GM21367 (cell line): ENCODE results near the gene ARHGDIB.

Experiments used
- ATAC-seq: cut with Tn5 transposase; IDR thresholded peaks from one replicate; pipeline ENCODE4 v1.9.1; 2021; ENCODE audit not compliant: unreplicated experiment

The ARHGDIB gene

GRCh38 chr12:14957551-14958168 lies 3.7 kb downstream of the ARHGDIB start:
- ATAC-seq, result no peak

- no peak for ATAC-seq
Measured at GRCh38 chr12:14956905-14957304, 4.5 kb downstream of the ARHGDIB start.

GRCh38 chr12:14956024-14956891 lies 5.1 kb downstream of the ARHGDIB start:
- ATAC-seq, result peak; percentile 30

GRCh38 chr12:14954269-14954668 lies 7.1 kb downstream of the ARHGDIB start:
- ATAC-seq, result no peak

GRCh38 chr12:14953752-14954151 lies 7.6 kb downstream of the ARHGDIB start:
- no peak for ATAC-seq

GRCh38 chr12:14952299-14952921 lies 9.0 kb downstream of the ARHGDIB start:
- peak; percentile 52 for ATAC-seq

GRCh38 chr12:14951851-14952250 lies 9.6 kb downstream of the ARHGDIB start:
- ATAC-seq, result no peak

GRCh38 chr12:14950982-14951746 lies 10.2 kb downstream of the ARHGDIB start:
- no peak for ATAC-seq

GRCh38 chr12:14950421-14950820 lies 11.0 kb downstream of the ARHGDIB start:
- ATAC-seq, result no peak

- ATAC-seq, result no peak
Measured at GRCh38 chr12:14949631-14950030, 11.8 kb downstream of the ARHGDIB start.

GRCh38 chr12:14948672-14949071 lies 12.7 kb downstream of the ARHGDIB start:
- ATAC-seq, result peak; percentile 90

- ATAC-seq, result no peak
Measured at GRCh38 chr12:14946861-14947260, 14.5 kb downstream of the ARHGDIB start.

- ATAC-seq, result no peak
Measured at GRCh38 chr12:14946162-14946561, 15.2 kb downstream of the ARHGDIB start.

- no peak for ATAC-seq
Measured at GRCh38 chr12:14942196-14942931, 19.0 kb downstream of the ARHGDIB start.

GRCh38 chr12:14941369-14941768 lies 20.0 kb downstream of the ARHGDIB start:
- no peak for ATAC-seq

GRCh38 chr12:14938301-14938700 lies 23.1 kb downstream of the ARHGDIB start, which contains the start of gene ERP27:
Gene ERP27, minus strand, starts transcription at chr12:14938537. Its CDS starts 29 bp downstream, at chr12:14938508.
- no peak for ATAC-seq

- ATAC-seq, result peak; percentile 56
Measured at GRCh38 chr12:14937689-14938088, 23.7 kb downstream of the ARHGDIB start.

- ATAC-seq, result no peak
Measured at GRCh38 chr12:14937014-14937413, 24.4 kb downstream of the ARHGDIB start.

GRCh38 chr12:14936224-14936861 lies 25.1 kb downstream of the ARHGDIB start:
- ATAC-seq, result no peak

- no peak for ATAC-seq
Measured at GRCh38 chr12:14935031-14935430, 26.4 kb downstream of the ARHGDIB start.
